HCT116 (cell line): ENCODE results near the gene WDR55. TPM values are rescaled to one million over a fixed set of nuclear protein-coding genes. Genes with fewer than 3 reads are reported as not detected.

Experiments used
- ATAC-seq: fragments of 200-7000 bp; cut with Tn5 transposase; 2 replicates; pipeline ENCODE4 v1.9.1; 2020; ENCODE audit warnings: mild to moderate bottlenecking, moderate library complexity
- BruUV-seq: library from RNA; stranded (reverse); fragments of 400-500 nt; replicated peaks from 2 replicates; lab custom pipeline; 2021; lab: Mats Ljungman, UMichigan
- CTCF ChIA-PET: fragments of 300-600 bp; sonication (Branson Sonifier 250); formaldehyde crosslinking; loops from one replicate; lab custom pipeline; 2021; ENCODE audit warnings: antibody characterized with exemption; lab: Charles Lee
- POLR2A ChIA-PET: fragments of 300-600, 350-600 bp; sonication (Branson Sonifier 250); formaldehyde crosslinking; loops from one replicate; lab custom pipeline; 2021; ENCODE audit warnings: antibody characterized with exemption; lab: Charles Lee
- RAD21 ChIA-PET, 2 experiments: fragments of 300-600 bp; sonication (Branson Sonifier 250); formaldehyde crosslinking; loops; one replicate each; lab custom pipeline; 2023; ENCODE audit warnings: low total read pairs in 2 of 2; ENCODE audit not compliant: uncharacterized antibody in 2 of 2, unreplicated experiment in 2 of 2, low non-redundant PET in 1 of 2; lab: Charles Lee
- DNase-seq: peaks from one replicate; pipeline ENCODE4 v3.0.0-alpha.2; 2010; ENCODE audit warnings: low read depth, low spot score
- H2AFZ ChIP-seq: fragments of 200-600 bp; shearing (Covaris generic), sonication (generic); 2 replicates; pipeline ENCODE4 v1.6.1; 2017; ENCODE audit warnings: low read depth, mixed run types, mixed read lengths, antibody characterized with exemption, low read length; ENCODE audit not compliant: poor library complexity, severe bottlenecking
- H3K27ac ChIP-seq: 2 replicates; pipeline ENCODE4 v1.5.1; 2012; ENCODE audit warnings: low read depth, low read length
- H3K27me3 ChIP-seq: fragments of 200-600 bp; sonication (generic); 2 replicates; pipeline ENCODE4 v1.6.1; 2016; ENCODE audit warnings: mixed run types, low read length, mixed read lengths; ENCODE audit not compliant: insufficient read depth
- H3K36me3 ChIP-seq, 2 experiments: fragments of 200-500 bp in 1 of 2; fragments of 200-600 bp in 1 of 2; sonication (Bioruptor generic) in 1 of 2; sonication (generic) in 1 of 2; 2 replicates each; pipeline versions ENCODE4 v1.5.1 to v1.6.1; 2014 to 2016; ENCODE audit warnings: low read length in 2 of 2, inconsistent platforms in 1 of 2, mixed read lengths in 1 of 2, mixed run types in 1 of 2; ENCODE audit not compliant: insufficient read depth in 2 of 2, control insufficient read depth in 1 of 2
- H3K4me1 ChIP-seq, 2 experiments: fragments of 200-600 bp in 1 of 2; sonication (generic) in 1 of 2; 2 replicates each; pipeline versions ENCODE4 v1.5.1 to v1.6.1; 2012 to 2017; ENCODE audit warnings: low read length in 2 of 2, inconsistent platforms in 1 of 2, mild to moderate bottlenecking in 1 of 2, mixed read lengths in 1 of 2, mixed run types in 1 of 2, moderate library complexity in 1 of 2; ENCODE audit not compliant: insufficient read depth in 2 of 2, control insufficient read depth in 1 of 2
- H3K4me2 ChIP-seq: fragments of 200-600 bp; sonication (generic); 2 replicates; pipeline ENCODE4 v1.6.1; 2017; ENCODE audit warnings: mixed run types, low read length, mixed read lengths
- H3K4me3 ChIP-seq, 2 experiments: fragments of 200-600 bp in 1 of 2; sonication (generic) in 1 of 2; replicated peaks in 1 of 2; 2 replicates each; pipeline ENCODE4 v1.5.1; 2011 to 2016; ENCODE audit warnings: low read length in 2 of 2, control low read depth in 1 of 2, low read depth in 1 of 2, mild to moderate bottlenecking in 1 of 2, mixed read lengths in 1 of 2, mixed run types in 1 of 2
- H3K79me2 ChIP-seq: fragments of 200-600 bp; sonication (generic); 2 replicates; pipeline ENCODE4 v1.6.1; 2017; ENCODE audit warnings: mild to moderate bottlenecking, mixed run types, low read length, moderate library complexity, mixed read lengths; ENCODE audit not compliant: insufficient read depth
- H3K9ac ChIP-seq: fragments of 200-600 bp; sonication (generic); 2 replicates; pipeline ENCODE4 v1.6.1; 2016; ENCODE audit warnings: low read length, mixed read lengths
- H3K9me2 ChIP-seq: fragments of 200-600 bp; sonication (generic), shearing (Covaris generic); 2 replicates; pipeline ENCODE4 v1.6.1; 2017; ENCODE audit warnings: mixed run types, mild to moderate bottlenecking, moderate library complexity; ENCODE audit not compliant: insufficient read depth
- H3K9me3 ChIP-seq, 2 experiments: fragments of 200-500 bp in 1 of 2; fragments of 200-600 bp in 1 of 2; sonication (Bioruptor generic) in 1 of 2; sonication (generic) in 1 of 2; 2 replicates each; pipeline ENCODE4 v1.6.1; 2014 to 2017; ENCODE audit warnings: low read length in 2 of 2, mixed read lengths in 2 of 2, inconsistent platforms in 1 of 2, low read depth in 1 of 2, mild to moderate bottlenecking in 1 of 2, mixed run types in 1 of 2, moderate library complexity in 1 of 2; ENCODE audit not compliant: control insufficient read depth in 1 of 2, insufficient read depth in 1 of 2
- H4K20me1 ChIP-seq: fragments of 200-600 bp; sonication (generic), shearing (Covaris generic); 2 replicates; pipeline ENCODE4 v1.6.1; 2017; ENCODE audit warnings: mixed run types, mild to moderate bottlenecking, moderate library complexity; ENCODE audit not compliant: insufficient read depth
- ATF3 ChIP-seq: IDR thresholded peaks from 2 replicates; pipeline ENCODE4 v1.6.1; 2012
- CBX3 ChIP-seq: IDR thresholded peaks from 2 replicates; pipeline ENCODE4 v1.6.1; 2012; ENCODE audit warnings: low read depth
- CEBPB ChIP-seq: IDR thresholded peaks from 2 replicates; pipeline ENCODE4 v1.6.1; 2012; ENCODE audit warnings: low read depth
- EGR1 ChIP-seq: IDR thresholded peaks from 2 replicates; pipeline ENCODE4 v1.6.1; 2012; ENCODE audit warnings: low read depth
- EZH2 ChIP-seq: fragments of 200-600 bp; sonication (generic); IDR thresholded peaks from 2 replicates; pipeline ENCODE4 v1.6.1; 2017; ENCODE audit warnings: antibody characterized with exemption, mixed run types
- EZH2phosphoT487 ChIP-seq: fragments of 200-600 bp; IDR thresholded peaks from 2 replicates; pipeline ENCODE4 v1.6.1; 2018; ENCODE audit warnings: antibody characterized with exemption, borderline replicate concordance
- FOSL1 ChIP-seq: IDR thresholded peaks from 2 replicates; pipeline ENCODE4 v1.6.1; 2012; ENCODE audit warnings: low read depth
- JUND ChIP-seq: IDR thresholded peaks from 2 replicates; pipeline ENCODE4 v1.6.1; 2012
- POLR2AphosphoS5 ChIP-seq: IDR thresholded peaks from 2 replicates; pipeline ENCODE4 v1.6.1; 2011; ENCODE audit warnings: mild to moderate bottlenecking, low read depth, low read length, moderate library complexity
- RAD21 ChIP-seq: IDR thresholded peaks from 2 replicates; pipeline ENCODE4 v1.6.1; 2012; ENCODE audit warnings: low read depth, mild to moderate bottlenecking
- SIN3A ChIP-seq: IDR thresholded peaks from 2 replicates; pipeline ENCODE4 v1.6.1; 2012; ENCODE audit warnings: low read depth
- TCF7L2 ChIP-seq: IDR thresholded peaks from 2 replicates; pipeline ENCODE4 v1.7.0; 2011; ENCODE audit warnings: borderline replicate concordance, inconsistent platforms; ENCODE audit not compliant: insufficient read depth, insufficient read length; ENCODE audit errors: extremely low read depth
- YY1 ChIP-seq: IDR thresholded peaks from 2 replicates; pipeline ENCODE4 v1.6.1; 2011; ENCODE audit warnings: low read length, low read depth, moderate library complexity, mild to moderate bottlenecking; ENCODE audit not compliant: insufficient replicate concordance; ENCODE audit errors: extremely low read depth
- ZBTB33 ChIP-seq: IDR thresholded peaks from 2 replicates; pipeline ENCODE4 v1.6.1; 2011; ENCODE audit warnings: mild to moderate bottlenecking, low read length, moderate library complexity; ENCODE audit not compliant: insufficient replicate concordance; ENCODE audit errors: extremely low read depth
- intact Hi-C: fragments of 100-400 bp; cut with micrococcal nuclease; formaldehyde crosslinking; loops from 2 replicates; pipeline ENCODE4 v1.10.0; 2022
- total RNA-seq: library from RNA; stranded (reverse); gene quantifications from one replicate; pipeline ENCODE4 v1.2.1, GENCODE V29; 2021; ENCODE audit not compliant: unreplicated experiment
- TF ChIP-seq, protein P1 (sequence below), 3 experiments: fragments of 200-600 bp in 1 of 3; sonication (generic) in 1 of 3; IDR thresholded peaks in 2 of 3; conservative IDR thresholded peaks in 1 of 3; 2 replicates each; pipeline ENCODE4 v1.5.1; 2012 to 2017; ENCODE audit warnings: low read depth in 2 of 3, low read length in 2 of 3, antibody characterized with exemption in 1 of 3, borderline replicate concordance in 1 of 3, control low read depth in 1 of 3, mild to moderate bottlenecking in 1 of 3, mixed read lengths in 1 of 3, mixed run types in 1 of 3, moderate library complexity in 1 of 3; ENCODE audit not compliant: insufficient read depth in 1 of 3

The WDR55 gene
- total RNA-seq, 1 experiment from 2014 or later, result 37.2 TPM

DNA sequence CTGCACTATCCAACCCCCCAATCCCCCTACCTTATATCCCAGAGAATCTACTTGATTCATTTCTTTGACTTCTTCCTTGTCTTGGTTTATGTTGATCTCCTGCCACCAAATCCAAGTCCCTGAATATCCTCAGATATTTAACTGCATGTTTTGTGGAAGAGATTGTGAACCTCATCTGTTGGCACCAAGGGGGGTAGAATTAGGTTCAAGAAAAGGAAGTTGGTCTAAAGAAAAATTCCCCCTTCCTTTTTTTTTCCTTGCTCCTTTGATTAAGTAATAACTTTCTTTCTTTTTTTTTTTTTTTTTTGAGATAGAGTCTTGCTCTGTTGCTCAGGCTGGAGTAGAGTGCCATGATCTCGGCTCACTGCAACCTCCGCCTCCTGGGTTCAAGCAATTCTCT lies 31.2 kb upstream of the WDR55 start:
- ChIA-PET RAD21 (no interaction called here), CTCF (no interaction called here), POLR2A (no interaction called here)
- Histone ChIP-seq H3K79me2 (no peaks in the 10 kb centered on the region), H3K9me2 (no peaks in the 10 kb centered on the region), H3K9ac (no peak overlapping the region), H3K27me3 (no peaks in the 10 kb centered on the region), H2AFZ (no peak overlapping the region), H3K4me1 (peaks cover 0 to 9% of the 10 kb centered on the region in 2 experiments; a peak in 2 of 4 replicates), H3K27ac (no peak overlapping the region), H3K4me2 (no peak overlapping the region), H3K4me3 (no peak overlapping the region), H4K20me1 (no peaks in the 10 kb centered on the region), H3K9me3 (no peaks in the 10 kb centered on the region), H3K36me3 (no peaks in the 10 kb centered on the region)
- no TSS peak for BruUV-seq
- TF ChIP-seq ZBTB33 (no peak), ATF3 (no peak), TCF7L2 (no peak), YY1 (no peak), EZH2 (no peak), CBX3 (no peak), SIN3A (no peak), EGR1 (no peak), EZH2phosphoT487 (no peak), FOSL1 (no peak), POLR2AphosphoS5 (no peak), RAD21 (no peak), CEBPB (no peak), JUND (no peak)
- TF ChIP-seq, protein P1, sequence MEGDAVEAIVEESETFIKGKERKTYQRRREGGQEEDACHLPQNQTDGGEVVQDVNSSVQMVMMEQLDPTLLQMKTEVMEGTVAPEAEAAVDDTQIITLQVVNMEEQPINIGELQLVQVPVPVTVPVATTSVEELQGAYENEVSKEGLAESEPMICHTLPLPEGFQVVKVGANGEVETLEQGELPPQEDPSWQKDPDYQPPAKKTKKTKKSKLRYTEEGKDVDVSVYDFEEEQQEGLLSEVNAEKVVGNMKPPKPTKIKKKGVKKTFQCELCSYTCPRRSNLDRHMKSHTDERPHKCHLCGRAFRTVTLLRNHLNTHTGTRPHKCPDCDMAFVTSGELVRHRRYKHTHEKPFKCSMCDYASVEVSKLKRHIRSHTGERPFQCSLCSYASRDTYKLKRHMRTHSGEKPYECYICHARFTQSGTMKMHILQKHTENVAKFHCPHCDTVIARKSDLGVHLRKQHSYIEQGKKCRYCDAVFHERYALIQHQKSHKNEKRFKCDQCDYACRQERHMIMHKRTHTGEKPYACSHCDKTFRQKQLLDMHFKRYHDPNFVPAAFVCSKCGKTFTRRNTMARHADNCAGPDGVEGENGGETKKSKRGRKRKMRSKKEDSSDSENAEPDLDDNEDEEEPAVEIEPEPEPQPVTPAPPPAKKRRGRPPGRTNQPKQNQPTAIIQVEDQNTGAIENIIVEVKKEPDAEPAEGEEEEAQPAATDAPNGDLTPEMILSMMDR (IDR thresholded peaks at IDR 0.05 in 2 of 3, conservative IDR thresholded peaks at IDR 0.05 in 1 of 3; ENCODE audit: borderline replicate concordance in 1 of 3, insufficient read depth in 1 of 3, low read depth in 2 of 3, low read length in 2 of 3), result no peak
- no peak for DNase-seq
- ATAC-seq, result no peak
- intact Hi-C loops, result no loop called here
